ENCODE results near the gene NAT10. TPM values are rescaled to one million over a fixed set of nuclear protein-coding genes. Genes with fewer than 3 reads are reported as not detected.
"Not testable (repeated sequence)": the region's sequence is repeated elsewhere in the genome, so short reads cannot be mapped to it uniquely, and the experiment has no call there.

Gene NAT10
- total RNA-seq, 1 donor from 2014 or later, result 31.6 TPM

- DNase-seq (ENCODE audit: low read depth), result no peak
These were observed 62.5 kb downstream of the NAT10 start for GRCh38 chr11:34167961-34168360.

GRCh38 chr11:34168642-34169420 lies 63.4 kb downstream of the NAT10 start:
- no peak for DNase-seq (ENCODE audit: low read depth)

GRCh38 chr11:34169686-34170085 lies 64.3 kb downstream of the NAT10 start:
- no peak for DNase-seq (ENCODE audit: low read depth)

GRCh38 chr11:34173050-34173449 lies 67.6 kb downstream of the NAT10 start:
- no peak for DNase-seq (ENCODE audit: low read depth)

- peak; percentile 23 for DNase-seq (ENCODE audit: low read depth)
These were observed 69.1 kb downstream of the NAT10 start for GRCh38 chr11:34174412-34175041.

GRCh38 chr11:34175284-34176019 lies 70.0 kb downstream of the NAT10 start:
- no peak for DNase-seq (ENCODE audit: low read depth)

GRCh38 chr11:34176751-34177209 lies 71.4 kb downstream of the NAT10 start:
- DNase-seq (ENCODE audit: low read depth), result no peak

GRCh38 chr11:34178209-34178821 lies 72.9 kb downstream of the NAT10 start:
- no peak for DNase-seq (ENCODE audit: low read depth)

GRCh38 chr11:34179026-34179675 lies 73.7 kb downstream of the NAT10 start:
- no peak for DNase-seq (ENCODE audit: low read depth)

GRCh38 chr11:34180040-34180813 lies 74.8 kb downstream of the NAT10 start:
- DNase-seq (ENCODE audit: low read depth), result no peak

- not testable (repeated sequence) for DNase-seq (ENCODE audit: low read depth)
These were observed 75.4 kb downstream of the NAT10 start for GRCh38 chr11:34180814-34181165.

- no peak for DNase-seq (ENCODE audit: low read depth)
These were observed 75.8 kb downstream of the NAT10 start for GRCh38 chr11:34181251-34181650.

- no peak for DNase-seq (ENCODE audit: low read depth)
These were observed 76.5 kb downstream of the NAT10 start for GRCh38 chr11:34181856-34182405.

- DNase-seq (ENCODE audit: low read depth), result no peak
These were observed 77.0 kb downstream of the NAT10 start for GRCh38 chr11:34182425-34182824.

GRCh38 chr11:34182921-34183685 lies 77.7 kb downstream of the NAT10 start:
- no peak for DNase-seq (ENCODE audit: low read depth)

- no peak for DNase-seq (ENCODE audit: low read depth)
These were observed 78.5 kb downstream of the NAT10 start for GRCh38 chr11:34183848-34184391.

- no peak for DNase-seq (ENCODE audit: low read depth)
These were observed 79.1 kb downstream of the NAT10 start for GRCh38 chr11:34184505-34185015.

GRCh38 chr11:34185926-34186841 lies 80.8 kb downstream of the NAT10 start:
- no peak for DNase-seq (ENCODE audit: low read depth)
